ENCODE results near the gene PHF12.

- TF ChIP-seq RAD21 (IDR thresholded peaks at IDR 0.05; ENCODE audit: insufficient read depth, low read depth, low read length) (no peak), SMC3 (IDR thresholded peaks at IDR 0.05; ENCODE audit: borderline replicate concordance, low read length) (no peak), REST (IDR thresholded peaks at IDR 0.05; ENCODE audit: low read depth, low read length) (no peak), PKNOX1 (IDR thresholded peaks at IDR 0.05) (no peak), IRF3 (IDR thresholded peaks at IDR 0.05) (no peak), TCF12 (IDR thresholded peaks at IDR 0.05; ENCODE audit: low read depth, low read length) (no peak), TAF1 (IDR thresholded peaks at IDR 0.05; ENCODE audit: borderline replicate concordance, low read depth, low read length) (no peak), SREBF1 (IDR thresholded peaks at IDR 0.05; ENCODE audit: low read length) (no peak), CTCF (IDR thresholded peaks at IDR 0.05 in 2 of 3, conservative IDR thresholded peaks at IDR 0.05 in 1 of 3; ENCODE audit: control insufficient read depth in 2 of 3, extremely low read depth in 1 of 3, insufficient read depth in 1 of 3, low read depth in 3 of 3, low read length in 3 of 3) (no peak)
Observed at GRCh38 chr17:28865946-28866752, 85.2 kb downstream of the PHF12 start.

Data from GM12878 (cell line).